DMS153 treated with DMSO at 0.1 percent for 48 hours (cell line): ENCODE measurements around the gene DIP2C.
"Not testable (repeated sequence)": the region's sequence is repeated elsewhere in the genome, so short reads cannot be mapped to it uniquely, and the experiment has no call there.

Source experiments
- DNase-seq: peaks from one replicate; lab custom pipeline; 2025; ENCODE audit not compliant: unreplicated experiment; lab: John Stamatoyannopoulos, UW

DIP2C gene

DNA sequence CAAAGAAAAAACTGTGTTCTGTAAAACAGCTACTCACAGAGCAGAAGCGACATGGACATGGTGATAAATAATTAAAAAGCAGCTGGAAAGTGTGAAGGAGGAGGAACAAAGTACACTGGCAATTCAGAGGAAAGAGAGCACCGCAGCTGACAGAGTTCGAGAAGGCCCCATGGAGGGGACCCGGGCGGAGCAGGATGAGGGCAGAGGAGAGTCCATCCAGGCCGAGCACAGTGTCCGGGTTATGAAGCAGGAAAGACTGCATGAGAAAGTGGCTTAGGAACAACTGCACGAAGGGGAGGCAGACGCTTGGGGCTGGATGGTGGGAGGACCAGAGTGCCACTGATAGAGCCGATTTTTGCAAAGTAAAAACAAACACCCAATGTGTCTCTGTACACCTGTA lies 368.7 kb downstream of the DIP2C start:
- DNase-seq: no peak

DNA sequence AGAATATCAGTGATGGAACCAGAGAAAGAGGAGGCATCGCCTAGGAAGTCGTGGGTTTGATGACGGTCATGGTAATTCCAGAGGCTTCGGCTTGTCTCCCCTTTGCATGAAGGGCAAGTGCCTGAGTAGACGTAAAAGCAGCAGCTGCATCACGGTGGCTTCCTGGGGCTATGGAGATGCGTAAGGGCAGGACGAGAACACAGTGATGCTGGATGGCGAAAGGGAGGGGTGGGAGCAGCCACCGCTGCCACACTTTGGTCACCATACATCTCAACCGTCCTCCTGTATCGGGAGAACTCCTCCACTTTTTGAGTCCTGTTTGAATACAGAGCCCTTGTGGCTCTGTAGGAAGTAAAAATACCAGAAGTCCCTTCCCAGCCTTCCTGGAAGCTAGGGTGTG lies 371.5 kb downstream of the DIP2C start:
- no peak for DNase-seq

GRCh38 chr10:317271-317769 lies 372.1 kb downstream of the DIP2C start:
- no peak for DNase-seq

- DNase-seq: no peak
These were observed 373.1 kb downstream of the DIP2C start for GRCh38 chr10:316390-316789.

- DNase-seq: no peak
These were observed 374.6 kb downstream of the DIP2C start for GRCh38 chr10:314871-315270.

GRCh38 chr10:314381-314780 lies 375.1 kb downstream of the DIP2C start:
- DNase-seq: no peak

DNA sequence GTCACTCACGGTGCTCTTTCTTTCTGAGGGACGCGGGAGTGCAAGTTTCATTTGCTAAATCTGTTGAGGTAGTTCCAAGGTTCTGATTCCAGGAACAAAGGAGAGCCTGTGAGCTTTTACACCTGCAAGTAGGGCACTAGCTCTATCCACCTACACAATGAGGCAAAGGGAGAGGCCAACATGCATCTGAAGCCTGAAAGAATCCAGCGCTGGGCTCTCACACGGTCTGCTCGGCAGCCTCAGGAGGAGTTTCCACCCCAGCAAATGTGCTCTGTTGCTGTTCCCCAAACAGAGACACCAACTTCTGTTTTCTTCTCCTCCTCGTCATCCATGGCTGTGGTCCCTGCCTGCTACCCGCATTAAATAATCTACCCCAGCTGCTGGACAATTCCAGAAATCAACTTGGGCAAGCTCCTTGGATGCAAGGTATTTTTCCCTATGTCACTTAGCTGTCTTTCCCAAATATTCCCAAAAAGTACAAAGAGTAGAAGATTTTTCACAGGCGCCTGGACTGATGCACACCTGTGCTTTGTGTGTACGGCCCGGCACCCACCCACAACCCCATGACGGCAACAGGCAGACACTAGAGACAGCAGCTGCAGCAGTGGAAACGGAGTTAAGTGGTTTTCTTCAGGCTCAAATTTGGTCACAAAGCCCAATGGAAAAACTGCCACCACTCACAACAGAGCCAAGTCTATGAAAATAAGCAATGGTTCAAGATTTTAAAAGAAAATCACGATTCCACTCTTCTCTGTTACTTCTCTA lies 377.4 kb downstream of the DIP2C start:
- DNase-seq: no peak

- no peak for DNase-seq
These were observed 378.4 kb downstream of the DIP2C start for GRCh38 chr10:310976-311639.

- DNase-seq: no peak
These were observed 379.1 kb downstream of the DIP2C start for GRCh38 chr10:310371-310770.

- DNase-seq: no peak
These were observed 380.8 kb downstream of the DIP2C start for GRCh38 chr10:308572-309085.

- no peak for DNase-seq
These were observed 381.4 kb downstream of the DIP2C start for GRCh38 chr10:308101-308500.

- no peak for DNase-seq
These were observed 381.8 kb downstream of the DIP2C start for GRCh38 chr10:307659-308058.

DNA sequence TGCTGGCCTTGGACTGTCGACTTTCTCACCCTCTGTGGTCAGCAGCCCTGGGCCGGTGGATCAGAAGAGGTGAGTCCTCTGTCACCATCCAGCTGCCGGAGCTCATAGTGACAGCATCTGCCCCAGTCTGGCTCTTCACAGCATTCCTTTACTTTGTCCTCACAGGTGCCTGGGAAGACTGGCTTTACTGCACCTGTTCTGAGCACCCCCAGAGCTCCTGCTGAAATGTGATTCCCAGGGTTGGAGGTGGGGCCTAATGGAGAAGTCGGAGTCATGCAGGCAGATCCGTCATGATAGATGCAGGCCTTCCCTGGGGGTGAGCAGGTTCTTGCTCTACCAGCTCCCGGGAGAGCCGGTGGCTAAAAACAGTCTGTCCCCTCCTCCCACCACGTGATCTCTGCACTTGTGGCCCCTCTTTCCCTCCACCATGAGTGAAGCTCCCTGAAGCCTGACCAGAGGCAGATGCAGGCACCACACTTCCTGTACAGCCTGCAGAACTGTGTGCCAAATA lies 382.7 kb downstream of the DIP2C start:
- no peak for DNase-seq

DNA sequence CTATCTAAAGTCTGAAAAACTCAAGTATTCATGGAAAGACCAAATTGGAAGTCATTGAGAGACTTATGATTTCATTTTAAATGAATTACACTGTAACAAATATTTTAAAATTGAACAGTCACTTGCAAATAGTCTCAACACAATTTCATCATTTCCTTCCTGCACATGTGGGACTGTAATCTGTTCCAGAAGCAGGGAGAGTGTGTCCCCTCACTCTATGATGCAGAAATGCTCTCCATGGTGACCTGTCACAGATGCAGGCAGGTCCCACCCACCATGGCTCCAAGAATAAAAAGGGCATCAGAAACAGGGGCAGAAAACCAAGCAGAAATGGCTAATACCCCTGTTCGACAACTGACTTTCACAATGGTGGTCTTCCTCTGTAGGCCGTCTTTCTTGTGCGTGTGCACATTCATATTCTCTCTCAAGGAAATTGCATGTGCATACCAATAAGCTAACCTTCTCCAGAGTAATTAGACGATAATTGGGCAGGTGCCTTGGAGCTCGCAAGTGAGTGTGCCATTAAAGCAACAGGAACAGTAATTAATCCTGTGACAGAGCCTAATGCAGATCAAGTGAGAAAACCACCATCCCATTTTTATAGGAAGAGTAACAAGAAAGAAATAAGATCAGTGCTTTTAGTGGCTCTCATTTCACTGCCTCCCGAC lies 383.3 kb downstream of the DIP2C start:
- DNase-seq: no peak

DNA sequence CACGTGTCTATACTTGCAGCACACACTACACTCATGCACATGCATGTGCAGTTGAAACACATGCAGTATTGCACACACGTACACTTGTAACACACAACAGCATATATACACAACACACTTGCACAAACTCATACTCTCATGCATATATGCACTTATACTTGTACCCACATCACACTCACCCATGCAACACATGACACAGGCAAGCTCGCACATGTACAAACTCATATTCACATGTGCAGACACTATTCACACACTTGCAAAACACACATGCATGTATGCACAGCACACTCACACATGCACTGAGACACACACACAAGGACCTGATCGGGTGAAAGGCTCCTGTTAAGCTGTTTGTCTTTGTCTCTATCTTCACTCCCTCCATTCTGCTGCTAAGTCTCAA lies 384.4 kb downstream of the DIP2C start:
- no peak for DNase-seq

DNA sequence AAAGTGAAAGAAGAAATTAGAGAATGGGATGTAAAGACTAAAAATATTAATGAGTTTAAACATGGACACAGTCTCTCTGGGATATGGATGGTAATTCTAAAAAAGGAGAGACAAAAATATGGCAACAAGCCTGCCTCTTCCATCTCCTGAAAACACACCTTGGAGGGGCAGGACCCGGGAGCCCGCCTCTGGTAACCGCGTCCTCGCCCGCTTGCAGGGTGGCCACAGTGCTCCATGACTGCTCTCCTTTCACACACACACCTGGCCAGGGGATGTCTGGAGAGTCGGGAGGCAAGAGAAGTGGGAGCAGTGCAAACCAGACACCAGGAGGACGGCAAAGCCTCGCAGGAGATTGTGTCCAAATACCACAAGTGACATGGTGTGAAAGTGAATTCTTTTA lies 387.9 kb downstream of the DIP2C start:
- DNase-seq: no peak

DNA sequence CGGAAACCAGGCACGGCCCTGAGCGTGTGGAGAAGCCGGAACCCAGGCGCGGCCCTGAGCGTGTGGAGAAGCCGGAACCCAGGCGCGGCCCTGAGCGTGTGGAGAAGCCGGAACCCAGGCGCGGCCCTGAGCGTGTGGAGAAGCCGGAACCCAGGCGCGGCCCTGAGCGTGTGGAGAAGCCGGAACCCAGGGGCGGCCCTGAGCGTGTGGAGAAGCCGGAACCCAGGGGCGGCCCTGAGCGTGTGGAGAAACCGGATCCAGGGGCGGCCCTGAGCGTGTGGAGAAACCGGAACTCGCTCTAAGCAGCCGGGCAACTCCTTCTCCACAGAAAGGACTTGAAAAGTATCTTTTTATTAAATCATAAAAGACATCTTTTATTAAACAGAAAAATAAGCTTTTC lies 388.9 kb downstream of the DIP2C start:
- not testable (repeated sequence) for DNase-seq

GRCh38 chr10:299969-300368 lies 389.5 kb downstream of the DIP2C start:
- DNase-seq: no peak

DNA sequence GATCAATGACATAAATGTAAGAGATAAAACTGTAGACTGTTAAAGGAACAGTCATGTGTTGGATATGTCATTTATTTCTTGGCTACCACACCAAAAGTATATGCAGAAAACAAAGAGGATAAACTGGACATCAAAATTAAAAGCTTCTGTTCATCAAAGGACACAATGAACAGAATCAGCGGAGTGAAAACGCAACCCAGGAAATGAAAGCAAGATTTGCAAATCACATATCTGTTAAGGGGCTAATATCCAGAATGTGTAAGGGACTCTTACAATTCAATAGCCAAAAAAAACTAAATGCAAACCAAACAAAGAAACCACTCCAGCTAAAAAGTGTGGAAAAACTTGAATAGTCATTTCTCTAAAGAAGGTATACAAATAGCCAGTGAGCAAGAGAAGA lies 390.0 kb downstream of the DIP2C start:
- no peak for DNase-seq

DNA sequence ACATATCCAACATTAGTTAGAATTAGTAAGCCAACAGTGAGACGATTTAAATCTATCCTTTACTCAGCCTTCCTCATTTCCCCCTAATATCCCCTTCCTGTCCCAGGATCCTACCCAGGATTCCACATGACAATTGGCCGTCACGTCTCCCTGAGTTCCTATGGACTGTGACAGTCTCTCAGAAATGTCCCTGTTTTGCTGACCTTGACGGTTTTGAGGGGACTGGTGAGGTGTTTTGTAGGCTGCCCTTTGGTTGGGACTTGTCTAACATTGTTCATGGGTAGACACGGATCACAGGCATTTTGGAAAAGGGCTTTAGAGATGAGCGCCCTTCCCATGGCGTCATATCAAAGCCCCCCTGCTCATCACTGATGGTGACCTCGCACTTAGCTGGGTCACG lies 391.4 kb downstream of the DIP2C start:
- DNase-seq: no peak

DNA sequence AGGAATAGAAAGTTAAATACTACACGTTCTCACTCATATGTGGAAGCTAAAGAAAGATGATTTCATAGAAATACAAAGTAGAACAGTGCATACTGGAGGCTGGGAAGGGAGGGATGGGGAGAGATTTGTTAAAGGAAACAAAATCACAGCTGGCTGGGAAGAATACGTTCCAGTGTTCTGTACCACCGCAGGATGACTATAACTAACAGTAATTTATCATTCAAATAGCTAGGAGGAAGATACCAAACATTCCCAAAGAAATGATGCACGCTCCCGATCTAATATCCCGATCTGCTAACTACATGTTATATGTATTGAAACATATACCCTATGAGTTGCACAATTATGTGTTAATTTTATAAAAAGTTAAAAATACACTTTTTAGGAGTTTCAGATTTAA lies 391.9 kb downstream of the DIP2C start:
- DNase-seq: no peak

- DNase-seq: no peak
These were observed 395.8 kb downstream of the DIP2C start for GRCh38 chr10:293636-294035.
